HL-60/S4 treated with retinoic acid at 250 ng/mL for 4 days and 3 days (cell line): Measurements from ENCODE around the gene NUTM1.
"Not testable (repeated sequence)": the region's sequence is repeated elsewhere in the genome, so short reads cannot be mapped to it uniquely, and the experiment has no call there.

ENCODE experiments used
- in situ Hi-C: fragments of 300-500 bp; cut with MboI; formaldehyde crosslinking; loops from 2 replicates; pipeline ENCODE4 v1.7.0; 2022; ENCODE audit warnings: low sequenced_read_pairs

NUTM1 gene

GRCh38 chr15:34403899-34404298 lies 60.8 kb downstream of the NUTM1 start:
- in situ Hi-C loops: not testable (repeated sequence)
